H1 (cell line): Measurements from ENCODE around the gene SMAD7. TPM values are rescaled to one million over a fixed set of nuclear protein-coding genes. Genes with fewer than 3 reads are reported as not detected.

Source experiments
- ASH2L ChIP-seq: fragments of 200-600, 300-600 bp; sonication (generic); IDR thresholded peaks from one replicate; pipeline ENCODE4 v1.7.1; 2017; ENCODE audit warnings: low read length
- ATF3 ChIP-seq: IDR thresholded peaks from 2 replicates; pipeline ENCODE4 v1.6.1; 2011; ENCODE audit warnings: low read depth, mild to moderate bottlenecking, low read length; ENCODE audit not compliant: insufficient read depth
- CBX8 ChIP-seq: fragments of 300-800, 300-1000 bp; sonication (generic); IDR thresholded peaks from 2 replicates; pipeline ENCODE4 v1.7.1; 2016; ENCODE audit warnings: low read depth, low read length, borderline replicate concordance
- CEBPB ChIP-seq: IDR thresholded peaks from 2 replicates; pipeline ENCODE4 v1.6.1; 2012; ENCODE audit warnings: low read depth, low read length
- CREB1 ChIP-seq: IDR thresholded peaks from 2 replicates; pipeline ENCODE4 v1.6.1; 2012; ENCODE audit warnings: inconsistent platforms
- NANOG ChIP-seq: IDR thresholded peaks from 2 replicates; pipeline ENCODE4 v1.6.1; 2011; ENCODE audit warnings: low read length, low read depth, mild to moderate bottlenecking, inconsistent platforms; ENCODE audit not compliant: insufficient read depth, poor library complexity, severe bottlenecking
- PHF8 ChIP-seq: fragments of 200-600 bp; sonication (generic); conservative IDR thresholded peaks from 2 replicates; pipeline ENCODE4 v1.7.1; 2012; ENCODE audit warnings: low read depth, mild to moderate bottlenecking, inconsistent platforms, low read length, moderate library complexity
- SIN3A ChIP-seq, 2 experiments: IDR thresholded peaks in 1 of 2; conservative IDR thresholded peaks in 1 of 2; 2 replicates each; pipeline ENCODE4 v1.6.1; 2011 to 2012; ENCODE audit warnings: low read length in 2 of 2, improper control_type of control experiment in 1 of 2, low read depth in 1 of 2, mild to moderate bottlenecking in 1 of 2
- TEAD4 ChIP-seq: IDR thresholded peaks from 2 replicates; pipeline ENCODE4 v1.6.1; 2012; ENCODE audit warnings: low read depth, low read length, inconsistent platforms, mixed read lengths
- USF2 ChIP-seq: IDR thresholded peaks from 2 replicates; pipeline ENCODE4 v1.6.1; 2011; ENCODE audit warnings: low read length, improper control_type of control experiment
- polyA plus RNA-seq, 7 experiments: library from polyadenylated mRNA; depleted of rRNA in 3 of 7; stranded (reverse) in 5 of 7; unstranded in 2 of 7; fragments of >200 nt in 5 of 7; fragments of 200-250 nt in 2 of 7; gene quantifications; 1 replicate in 5 of 7; 2 replicates in 1 of 7; 4 replicates in 1 of 7; pipeline versions ENCODE4 v1.2.1 to v1.2.3, GENCODE V29; 2011 to 2013; ENCODE audit warnings: missing spikeins in 2 of 7, mixed read lengths in 2 of 7
- total RNA-seq: library from RNA; stranded (reverse); fragmentation: NEBNext Ultra II Directional; extraction: Animal tissue kit (Norgen Biotek cat#: 25700); gene quantifications from 2 replicates; pipeline ENCODE4 v1.2.1, GENCODE V29; 2021

Gene SMAD7
- total and polyA plus RNA-seq, 2 of the 8 experiments (the other 6 are each of a cell fraction or from before 2014, with no cell fraction given): 6.5 to 15.5 TPM

- TF ChIP-seq SIN3A (conservative IDR thresholded peaks at IDR 0.05 in 1 of 2, IDR thresholded peaks at IDR 0.05 in 1 of 2; ENCODE audit: low read depth in 1 of 2, low read length in 2 of 2): no peak
- TF ChIP-seq NANOG: no peak
- no peak for TF ChIP-seq CEBPB
- no peak for TF ChIP-seq CREB1
- TF ChIP-seq USF2: no peak
- no peak for TF ChIP-seq ATF3
- no peak for TF ChIP-seq TEAD4
- TF ChIP-seq PHF8: no peak
- no peak for TF ChIP-seq CBX8
- no peak for TF ChIP-seq ASH2L
Measured at GRCh38 chr18:48930926-48931325, 19.8 kb downstream of the SMAD7 start (continued).
